ENCODE data around the gene TOP1.

GRCh38 chr20:41173161-41173721, 144.6 kb downstream of the TOP1 start:
- TF ChIP-seq EZH2phosphoT487 (IDR thresholded peaks at IDR 0.05; ENCODE audit: low read length) (no peak), EZH2 (optimal IDR thresholded peaks at IDR 0.05; ENCODE audit: low read depth, low read length) (no peak)
